Pulmonary artery endothelial cell (primary cell): ENCODE results near the gene ATP5MK. TPM values are rescaled to one million over a fixed set of nuclear protein-coding genes. Genes with fewer than 3 reads are reported as not detected.
"Not testable (repeated sequence)": the region's sequence is repeated elsewhere in the genome, so short reads cannot be mapped to it uniquely, and the experiment has no call there.

Experiments
- DNase-seq: peaks from one replicate; pipeline ENCODE4 v3.0.0-alpha.2; 2011; ENCODE audit warnings: low read depth, low spot score
- total RNA-seq: library from RNA; depleted of rRNA; stranded (reverse); fragments of >200 nt; gene quantifications from 2 replicates; pipeline ENCODE4 v1.2.3, GENCODE V29; 2014

Gene ATP5MK
- total RNA-seq, 1 donor from 2014 or later: 197 TPM

DNA sequence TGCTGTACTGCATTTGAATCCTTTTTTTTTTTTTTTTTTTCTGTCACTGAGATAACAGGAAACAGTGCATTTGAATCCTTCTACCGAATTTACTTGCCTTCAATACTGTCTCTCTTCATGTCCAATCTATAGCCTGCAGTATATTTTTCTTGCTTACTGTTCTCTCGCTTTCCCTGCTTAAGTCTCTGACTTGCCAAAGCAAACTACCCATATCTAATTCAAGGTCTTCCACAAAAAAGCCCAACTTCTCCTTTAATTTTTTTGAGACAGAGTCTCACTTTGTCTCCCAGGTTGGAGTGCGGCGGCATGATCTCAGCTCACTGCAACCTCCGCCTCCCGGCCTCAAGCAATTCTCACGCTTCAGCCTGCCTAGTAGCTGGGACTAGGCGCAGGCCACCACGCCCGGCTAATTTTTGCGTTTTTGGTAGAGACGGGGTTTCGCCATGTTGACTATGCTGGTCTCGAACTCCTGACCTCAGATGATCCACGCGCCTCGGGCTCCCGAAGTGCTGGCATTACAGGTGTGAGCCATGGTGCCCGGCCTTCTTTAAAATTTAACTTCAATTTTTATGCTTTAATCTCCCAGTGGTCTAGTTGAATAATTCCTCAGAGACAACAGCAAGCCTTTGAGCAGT lies 1.0 kb upstream of the ATP5MK start:
- DNase-seq: no peak

DNA sequence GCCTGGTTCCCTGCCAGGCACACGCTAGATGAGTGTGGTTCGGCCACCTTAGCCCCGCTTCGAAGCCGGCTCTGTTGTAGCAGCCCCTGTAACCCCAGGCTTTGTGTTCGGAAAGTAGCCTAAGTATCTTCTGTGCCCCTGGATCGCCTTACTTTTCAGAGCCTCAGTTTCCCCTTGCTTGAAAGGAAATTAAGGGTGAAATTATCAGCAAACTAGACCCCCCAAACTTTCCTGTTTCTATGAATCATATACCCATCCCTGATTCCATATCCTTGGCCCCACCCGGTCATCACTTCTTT lies 463 bp upstream of the ATP5MK start:
- no peak for DNase-seq

DNA sequence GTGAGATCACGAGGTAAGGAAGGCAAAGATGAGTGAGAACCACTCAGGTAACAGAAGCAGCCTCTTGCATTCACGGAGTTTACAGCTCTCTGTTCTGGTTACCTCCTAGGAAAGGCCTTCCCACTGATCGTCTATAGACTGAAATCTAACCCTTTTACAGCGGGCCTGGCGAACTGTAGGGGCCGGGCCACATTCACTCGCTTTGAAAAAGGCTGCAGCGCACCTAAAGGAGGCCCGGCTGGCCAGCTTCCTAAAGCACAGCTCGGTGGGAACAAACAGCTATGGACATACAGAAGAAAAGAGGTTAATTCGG lies 565 bp downstream of the ATP5MK start:
- DNase-seq: no peak

DNA sequence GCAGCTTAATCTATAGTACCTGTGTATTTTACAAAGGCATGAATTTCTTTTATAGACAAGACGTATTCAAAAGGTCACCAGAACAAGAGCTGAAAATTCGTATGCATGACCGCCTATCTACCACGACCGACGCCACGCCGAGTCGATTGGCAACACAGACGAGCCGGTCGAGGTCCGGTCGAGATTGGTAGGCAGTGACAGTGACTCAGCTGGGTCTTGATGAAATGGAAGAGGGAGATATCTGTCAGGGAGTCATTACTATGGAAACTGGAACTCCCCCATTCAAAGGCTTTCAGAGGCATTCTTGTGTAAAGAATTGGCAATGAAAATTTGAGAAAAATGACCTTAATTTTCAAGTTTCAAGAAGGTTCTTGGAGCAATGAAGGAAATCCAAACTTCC lies 2.1 kb downstream of the ATP5MK start:
- DNase-seq: no peak

DNA sequence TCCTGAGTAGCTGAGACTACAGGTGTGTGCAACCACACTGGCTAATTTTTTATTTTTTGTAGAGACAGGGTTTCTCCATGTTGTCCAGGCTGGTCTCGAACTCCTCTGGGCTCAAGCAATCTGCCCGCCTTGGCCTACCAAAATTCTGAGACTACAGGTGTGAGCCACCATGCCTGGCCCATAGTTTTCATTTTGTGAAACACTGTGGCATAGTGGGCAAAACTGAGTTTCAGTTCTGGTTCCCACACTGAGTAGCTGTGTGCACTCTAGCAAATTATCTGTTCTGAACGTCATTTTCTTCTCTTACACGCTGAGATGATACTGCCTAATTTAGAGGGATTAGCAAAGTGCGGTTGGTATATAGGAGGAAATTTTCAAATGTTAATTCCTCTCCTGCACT lies 13.5 kb downstream of the ATP5MK start:
- no peak for DNase-seq

DNA sequence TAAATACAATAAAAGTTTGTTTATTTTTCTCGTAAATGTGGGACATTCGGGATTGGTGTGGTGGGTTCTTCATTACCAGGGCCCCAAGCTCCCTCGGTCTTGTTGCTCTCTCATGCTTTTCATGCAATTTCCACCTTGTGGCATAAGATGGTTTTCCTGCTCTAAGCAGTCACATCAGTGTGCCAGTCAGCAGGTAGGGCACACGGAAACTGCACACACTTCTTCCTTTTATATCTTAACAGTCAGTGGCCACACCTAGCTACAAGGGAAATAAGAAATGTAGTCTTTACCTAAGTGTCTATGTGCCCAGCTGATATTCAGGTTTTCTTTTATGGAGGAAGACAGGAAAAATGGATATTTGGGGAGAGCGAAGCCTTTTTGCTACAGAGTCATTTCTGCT lies 22.0 kb downstream of the ATP5MK start:
- no peak for DNase-seq

DNA sequence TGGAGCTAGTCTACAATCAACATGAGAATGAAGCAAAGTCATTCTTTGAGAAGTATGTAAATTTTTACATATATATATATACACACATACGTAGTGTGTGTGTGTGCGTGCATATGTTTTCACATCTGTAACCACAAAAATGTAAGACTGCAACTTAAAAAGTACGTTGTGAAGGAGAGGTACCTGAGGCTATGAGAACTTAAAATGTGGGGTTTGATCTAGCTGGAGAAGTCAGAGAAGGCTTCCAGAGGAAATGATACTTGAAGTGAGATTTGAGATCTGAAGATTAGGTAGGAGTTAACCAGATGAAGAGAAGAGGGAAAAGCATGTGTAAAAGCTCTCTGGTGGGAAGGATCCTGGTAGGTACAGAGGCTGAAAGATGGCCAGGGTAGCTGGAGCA lies 22.7 kb downstream of the ATP5MK start:
- DNase-seq: no peak

DNA sequence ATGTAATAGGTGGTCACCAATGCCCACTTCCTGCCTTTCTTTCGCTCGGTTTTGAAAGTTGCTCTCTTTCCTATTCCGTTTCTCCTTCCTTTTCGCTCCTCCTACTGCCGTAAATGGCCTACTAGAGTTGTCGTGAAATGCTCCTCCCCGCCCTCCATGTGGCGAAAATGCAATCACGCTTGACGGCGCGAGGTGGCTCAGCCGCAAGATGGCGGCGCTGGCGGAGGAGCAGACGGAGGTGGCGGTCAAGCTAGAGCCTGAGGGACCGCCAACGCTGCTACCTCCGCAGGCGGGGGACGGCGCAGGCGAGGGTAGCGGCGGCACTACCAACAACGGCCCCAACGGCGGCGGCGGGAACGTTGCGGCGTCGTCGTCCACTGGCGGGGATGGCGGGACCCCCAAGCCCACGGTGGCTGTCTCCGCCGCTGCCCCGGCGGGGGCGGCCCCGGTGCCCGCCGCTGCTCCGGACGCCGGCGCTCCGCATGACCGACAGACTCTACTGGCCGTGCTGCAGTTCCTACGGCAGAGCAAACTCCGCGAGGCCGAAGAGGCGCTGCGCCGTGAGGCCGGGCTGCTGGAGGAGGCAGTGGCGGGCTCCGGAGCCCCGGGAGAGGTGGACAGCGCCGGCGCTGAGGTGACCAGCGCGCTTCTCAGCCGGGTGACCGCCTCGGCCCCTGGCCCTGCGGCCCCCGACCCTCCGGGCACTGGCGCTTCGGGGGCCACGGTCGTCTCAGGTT lies 28.3 kb downstream of the ATP5MK start, which contains the start of gene TAF5:
TAF5 (plus strand) TSS at position 195 of the 737 bp plus-strand sequence; CDS start at position 209, 14 bp downstream.
- peak; percentile 83 for DNase-seq

DNA sequence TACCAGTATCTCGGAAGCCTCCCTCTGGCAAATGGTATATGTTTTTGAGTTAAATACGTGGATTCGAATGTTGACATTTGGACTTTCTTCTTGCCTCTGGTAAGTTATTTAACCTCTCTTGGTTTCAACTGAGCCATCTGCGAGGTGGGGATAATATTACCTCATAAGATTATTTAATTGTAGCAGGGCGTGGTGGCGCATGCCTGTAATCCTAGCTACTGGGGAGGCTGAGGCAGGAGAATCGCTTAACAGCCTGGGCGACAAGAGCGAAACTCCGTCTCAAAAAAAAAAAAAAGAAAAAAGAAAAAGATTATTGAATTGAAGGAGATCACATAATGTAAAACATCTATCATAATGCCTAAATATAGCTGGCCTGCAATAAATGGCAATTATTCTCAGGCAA lies 28.9 kb downstream of the ATP5MK start:
- DNase-seq: no peak

DNA sequence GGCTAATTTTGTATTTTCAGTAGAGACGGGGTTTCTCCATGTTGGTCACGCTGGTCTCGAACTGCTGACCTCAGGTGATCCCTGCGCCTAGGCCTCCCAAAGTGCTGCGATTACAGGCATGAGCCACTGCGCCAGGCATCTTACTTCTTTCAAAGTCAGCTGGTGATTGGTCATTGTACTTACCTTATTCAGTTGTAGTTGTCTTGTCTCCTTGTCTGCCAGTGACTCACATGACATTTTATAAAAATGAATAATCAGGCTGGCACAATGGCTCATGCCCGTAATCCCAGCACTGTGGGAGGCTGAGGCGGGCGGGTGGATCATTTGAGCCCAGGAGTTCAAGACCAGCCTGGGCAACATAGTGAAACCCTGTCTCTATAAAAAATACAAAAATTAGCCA lies 35.5 kb downstream of the ATP5MK start:
- not testable (repeated sequence) for DNase-seq

DNA sequence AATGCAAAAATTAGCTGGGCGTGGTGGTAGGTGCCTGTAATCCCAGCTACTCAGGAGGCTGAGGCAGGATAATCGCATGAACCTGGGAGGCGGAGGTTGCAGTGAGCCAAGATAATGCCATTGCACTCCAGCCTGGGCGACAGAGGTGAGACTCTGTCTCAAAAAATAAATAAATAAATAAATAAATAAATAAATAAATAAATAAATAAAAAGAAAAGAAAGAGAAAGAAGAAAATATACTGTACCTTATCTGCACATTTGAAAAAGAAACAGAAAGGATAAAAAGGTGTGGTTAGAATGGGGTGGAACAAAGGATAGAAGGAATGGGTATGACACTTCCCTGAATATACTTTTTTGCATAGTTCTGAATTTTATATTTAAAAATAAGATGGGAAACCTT lies 36.8 kb downstream of the ATP5MK start:
- DNase-seq: not testable (repeated sequence)

DNA sequence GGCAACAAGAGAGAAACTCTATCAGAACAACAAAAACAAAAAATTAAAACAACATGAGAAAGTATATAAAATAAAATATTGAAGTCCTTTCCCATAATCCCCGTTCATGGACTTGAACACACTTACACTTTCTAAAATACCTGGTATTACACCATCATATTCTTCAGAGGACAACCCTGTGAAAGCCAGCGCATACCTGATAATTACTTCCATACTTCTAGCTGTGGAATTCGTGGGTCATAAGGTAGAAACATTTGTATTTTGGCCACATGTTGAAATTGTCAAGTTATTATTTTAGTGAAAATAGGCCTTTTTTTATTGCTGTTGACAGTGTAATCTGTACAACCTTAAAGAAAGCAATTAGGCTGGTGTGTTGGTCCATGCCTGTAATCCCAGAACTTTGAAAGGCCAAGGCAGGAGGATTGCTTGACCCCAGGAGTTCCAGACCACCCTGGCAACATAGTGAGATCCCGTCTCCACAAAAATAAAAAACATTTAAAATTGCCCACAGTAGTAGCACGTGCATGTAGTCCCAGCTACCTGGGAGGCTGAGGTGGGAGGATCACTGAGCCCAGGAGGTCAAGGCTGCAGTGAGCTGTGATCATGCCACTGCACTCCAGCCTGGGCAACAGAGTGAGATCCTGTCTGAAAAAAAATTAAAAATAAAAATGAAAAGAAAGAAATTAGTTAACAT lies 40.2 kb downstream of the ATP5MK start:
- DNase-seq: no peak

DNA sequence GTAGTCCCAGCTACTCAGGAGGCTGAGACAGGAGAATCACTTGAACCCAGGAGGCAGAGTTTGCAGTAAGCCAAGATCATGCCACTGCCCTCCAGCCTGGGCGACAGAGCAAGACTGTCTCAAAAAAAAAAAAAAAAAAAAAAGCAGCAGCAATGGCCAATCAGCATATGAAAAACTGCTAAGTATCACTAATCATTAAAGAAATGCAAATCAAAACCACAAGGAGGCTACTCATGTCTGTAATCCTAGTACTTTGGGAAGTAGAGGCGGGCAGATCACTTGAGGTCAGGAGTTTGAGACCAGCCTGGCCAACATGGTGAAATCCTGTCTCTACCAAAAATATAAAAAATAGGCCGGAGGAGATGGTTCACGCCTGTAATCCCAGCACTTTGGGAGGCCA lies 41.7 kb downstream of the ATP5MK start:
- DNase-seq: not testable (repeated sequence)

DNA sequence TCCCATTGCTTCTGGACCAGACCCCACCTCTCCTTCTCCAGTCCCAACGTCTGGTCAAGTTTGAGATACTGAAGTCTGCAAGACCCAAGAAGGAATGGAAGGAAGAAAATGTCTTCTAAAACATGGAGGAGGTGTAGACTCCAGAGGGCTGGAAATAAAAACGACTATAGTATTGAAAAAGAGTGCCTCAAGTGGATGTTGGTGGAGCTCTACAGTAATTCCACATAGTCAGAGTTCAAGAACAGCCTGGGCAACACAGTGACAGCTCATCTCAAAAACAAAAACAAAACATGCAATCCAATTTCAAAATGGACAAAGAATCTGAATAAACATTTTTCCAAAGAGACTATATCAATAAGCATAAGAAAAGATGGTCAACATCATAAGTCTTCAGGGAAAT lies 43.0 kb downstream of the ATP5MK start:
- DNase-seq: no peak

DNA sequence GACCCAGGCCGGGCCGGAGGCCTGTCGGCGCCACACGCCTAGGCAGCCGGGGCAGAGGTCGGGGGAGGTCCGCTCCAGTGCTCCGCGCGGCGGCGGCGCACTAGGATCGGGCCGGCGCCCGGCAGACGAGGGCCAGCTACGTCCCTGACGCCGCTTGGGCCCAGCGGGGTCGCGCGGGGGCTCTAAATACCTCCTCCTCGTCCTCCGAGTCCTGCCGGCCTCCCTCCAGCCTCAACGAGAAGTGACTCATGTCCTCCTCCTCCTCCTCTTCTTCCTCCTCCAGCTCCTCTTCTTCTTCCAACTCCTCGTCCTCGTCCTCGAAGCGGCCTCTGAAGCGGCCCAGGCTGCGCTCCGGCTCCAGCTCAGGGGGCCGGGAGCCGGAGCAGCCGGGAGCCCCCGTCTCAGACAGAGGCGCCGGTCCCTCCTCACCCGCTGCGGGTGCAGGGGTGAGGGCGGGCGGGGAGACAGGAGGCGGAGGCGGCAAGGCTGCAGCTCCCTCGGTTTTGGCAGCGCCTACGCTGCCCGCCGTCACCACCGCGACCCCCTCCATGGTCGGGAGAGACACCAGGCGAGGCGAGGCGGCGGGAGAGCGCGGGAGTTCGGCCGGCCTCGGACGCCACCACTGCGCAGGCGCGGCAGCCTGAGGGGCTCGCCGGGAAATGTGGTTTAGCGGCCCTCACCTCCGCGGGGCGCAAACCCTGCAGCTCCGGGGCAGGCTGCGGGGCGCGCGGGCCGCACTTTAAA lies 45.6 kb downstream of the ATP5MK start, which contains the start of gene PCGF6:
PCGF6 (minus strand) TSS at position 624 of the 744 bp plus-strand sequence; CDS start at position 550, 74 bp downstream.
- DNase-seq: no peak

DNA sequence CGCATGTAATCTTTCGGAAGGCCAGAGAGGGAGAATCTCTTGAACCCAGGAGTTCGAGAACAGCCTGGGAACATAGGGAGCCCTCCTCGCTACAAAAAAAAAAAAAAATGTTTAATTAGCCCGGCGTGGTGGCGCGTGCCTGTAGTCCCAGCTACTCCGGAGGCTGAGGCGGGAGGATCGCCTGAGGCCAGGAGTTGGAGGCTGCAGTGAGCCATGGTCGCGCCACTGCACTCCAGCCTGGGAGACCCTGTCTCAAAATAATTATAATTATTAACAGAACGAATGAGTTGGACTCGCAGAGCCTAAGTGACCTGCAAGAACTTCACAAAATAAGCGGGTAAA lies 46.1 kb downstream of the ATP5MK start:
- DNase-seq: no peak

Other genes with a start within 250 kb of the ATP5MK start
- gene NT5C2, start 203.2 kb downstream of the ATP5MK start, total RNA-seq: 43.3 and 55.1 TPM in 2 replicates
- gene RPEL1, start 150.6 kb downstream of the ATP5MK start, total RNA-seq: 0.07 and 0.13 TPM in 2 replicates
- gene INA, start 119.3 kb downstream of the ATP5MK start, total RNA-seq: 0.13 and 0.18 TPM in 2 replicates
- 13.3 and 14.9 TPM in 2 replicates for gene PCGF6, start 45.3 kb downstream of the ATP5MK start, total RNA-seq
- gene TAF5, start 28.5 kb downstream of the ATP5MK start, total RNA-seq: 4.7 and 10.5 TPM in 2 replicates
- gene PDCD11, start 151 bp upstream of the ATP5MK start, total RNA-seq: 53.0 and 75.7 TPM in 2 replicates
- 9.6 and 15.7 TPM in 2 replicates for gene CALHM2, start 55.9 kb upstream of the ATP5MK start, total RNA-seq
- not detected in 2 replicates for gene CALHM1, start 62.4 kb upstream of the ATP5MK start, total RNA-seq
- not detected in 2 replicates for gene CALHM3, start 82.8 kb upstream of the ATP5MK start, total RNA-seq
- 0.11 and 0.20 TPM in 2 replicates for gene NEURL1, start 97.2 kb upstream of the ATP5MK start, total RNA-seq